ENCODE results near the gene WASHC2A.
"Not testable (repeated sequence)": the region's sequence is repeated elsewhere in the genome, so short reads cannot be mapped to it uniquely, and the experiment has no call there.

Gene WASHC2A

GRCh38 chr10:50075139-50075538 is 7.4 kb downstream of the WASHC2A start:
- DNase-seq: not testable (repeated sequence)

GRCh38 chr10:50075544-50075943 is 7.8 kb downstream of the WASHC2A start:
- DNase-seq: not testable (repeated sequence)

- DNase-seq: not testable (repeated sequence)
These were observed 23.6 kb downstream of the WASHC2A start for GRCh38 chr10:50091304-50091703.

GRCh38 chr10:50092928-50093327 is 25.2 kb downstream of the WASHC2A start:
- not testable (repeated sequence) for DNase-seq

- not testable (repeated sequence) for DNase-seq
These were observed 26.9 kb downstream of the WASHC2A start for GRCh38 chr10:50094630-50095029.

GRCh38 chr10:50095402-50095801 is 27.6 kb downstream of the WASHC2A start:
- not testable (repeated sequence) for DNase-seq

GRCh38 chr10:50096722-50097121 is 29.0 kb downstream of the WASHC2A start:
- DNase-seq: not testable (repeated sequence)

- not testable (repeated sequence) for DNase-seq
These were observed 30.9 kb downstream of the WASHC2A start for GRCh38 chr10:50098645-50099044.

GRCh38 chr10:50101139-50101582 is 33.4 kb downstream of the WASHC2A start:
- not testable (repeated sequence) for DNase-seq

GRCh38 chr10:50101747-50102146 is 34.0 kb downstream of the WASHC2A start:
- DNase-seq: not testable (repeated sequence)

GRCh38 chr10:50102267-50102666 is 34.5 kb downstream of the WASHC2A start:
- DNase-seq: not testable (repeated sequence)

GRCh38 chr10:50108999-50109698 is 41.4 kb downstream of the WASHC2A start:
- DNase-seq: not testable (repeated sequence)

- not testable (repeated sequence) for DNase-seq
These were observed 44.8 kb downstream of the WASHC2A start for GRCh38 chr10:50112419-50113112.

- DNase-seq: not testable (repeated sequence)
These were observed 59.0 kb downstream of the WASHC2A start for GRCh38 chr10:50126765-50127164.

- not testable (repeated sequence) for DNase-seq
These were observed 60.1 kb downstream of the WASHC2A start for GRCh38 chr10:50127770-50128292.

- not testable (repeated sequence) for DNase-seq
These were observed 63.7 kb downstream of the WASHC2A start for GRCh38 chr10:50131245-50131965.

GRCh38 chr10:50132322-50132721 is 64.6 kb downstream of the WASHC2A start:
- not testable (repeated sequence) for DNase-seq

- not testable (repeated sequence) for DNase-seq
These were observed 65.1 kb downstream of the WASHC2A start for GRCh38 chr10:50132841-50133240.

- DNase-seq: not testable (repeated sequence)
These were observed 75.9 kb downstream of the WASHC2A start for GRCh38 chr10:50143512-50144174.

GRCh38 chr10:50145575-50145974 is 77.8 kb downstream of the WASHC2A start:
- not testable (repeated sequence) for DNase-seq

- no peak for DNase-seq
These were observed 85.1 kb downstream of the WASHC2A start for GRCh38 chr10:50152792-50153272.

- not testable (repeated sequence) for DNase-seq
These were observed 90.1 kb downstream of the WASHC2A start for GRCh38 chr10:50157868-50158267.

All from T1000 (cell line).